HepG2 (cell line): Measurements from ENCODE around the gene FAM222B.
A peak's percentile ranks its signal among the peaks of the same experiment; 100 is the strongest.

Experiments
- ARNT ChIP-seq: fragments of 450-650 bp; IDR thresholded peaks from 2 replicates; pipeline ENCODE4 v1.6.1; 2017
- CEBPB ChIP-seq: IDR thresholded peaks from 2 replicates; pipeline ENCODE4 v1.6.1; 2011; ENCODE audit warnings: low read depth, low read length, improper control_type of control experiment, borderline replicate concordance
- CTCF ChIP-seq: sonication (generic); formaldehyde crosslinking; IDR thresholded peaks from 2 replicates; pipeline ENCODE4 v1.5.0; 2020; ENCODE audit warnings: mild to moderate bottlenecking, missing genetic modification reagents, moderate library complexity
- EZH2 ChIP-seq: conservative IDR thresholded peaks from 2 replicates; pipeline ENCODE4 v1.6.1; 2012; ENCODE audit warnings: mild to moderate bottlenecking, low read depth, low read length, moderate library complexity
- HMGXB4 ChIP-seq, 2 experiments: sonication (generic) in 1 of 2; formaldehyde crosslinking in 1 of 2; IDR thresholded peaks; 2 replicates each; pipeline versions ENCODE4 v1.4.0 to v1.6.1; 2018 to 2020; ENCODE audit warnings: missing genetic modification reagents in 2 of 2, borderline replicate concordance in 1 of 2, low read depth in 1 of 2, mild to moderate bottlenecking in 1 of 2, missing biosample characterization in 1 of 2
- MLX ChIP-seq: IDR thresholded peaks from 2 replicates; pipeline ENCODE4 v1.6.1; 2016
- POLR2A ChIP-seq, 2 experiments: IDR thresholded peaks; 2 replicates each; pipeline ENCODE4 v1.6.1; 2011; ENCODE audit warnings: low read depth in 2 of 2, low read length in 2 of 2, mild to moderate bottlenecking in 1 of 2, moderate library complexity in 1 of 2; ENCODE audit not compliant: insufficient read depth in 1 of 2
- PPARG ChIP-seq: conservative IDR thresholded peaks from 2 replicates; pipeline ENCODE4 v1.6.1; 2016; ENCODE audit warnings: missing biosample characterization, missing genetic modification reagents
- RARA ChIP-seq: IDR thresholded peaks from 2 replicates; pipeline ENCODE4 v1.6.1; 2016; ENCODE audit warnings: missing genetic modification reagents, missing compliant biosample characterization
- SALL2 ChIP-seq: sonication (generic); formaldehyde crosslinking; IDR thresholded peaks from 2 replicates; pipeline ENCODE4 v1.8.1; 2023; ENCODE audit warnings: mild to moderate bottlenecking, missing genetic modification reagents, inconsistent platforms
- TFE3 ChIP-seq: IDR thresholded peaks from 2 replicates; pipeline ENCODE4 v1.6.1; 2016
- ZBTB33 ChIP-seq: sonication (generic); formaldehyde crosslinking; IDR thresholded peaks from 2 replicates; pipeline ENCODE4 v1.4.0; 2020; ENCODE audit warnings: missing genetic modification reagents

GRCh38 chr17:28747801-28748750 is 94.5 kb downstream of the FAM222B start:
- TF ChIP-seq CTCF (CRISPR knock-in tag) (no peak), ARNT (no peak), ZBTB33 (CRISPR knock-in tag) (no peak), HMGXB4 (CRISPR knock-in tag; IDR thresholded peaks at IDR 0.05; ENCODE audit: borderline replicate concordance in 1 of 2, low read depth in 1 of 2) (no peak), POLR2A (IDR thresholded peaks at IDR 0.05; ENCODE audit: insufficient read depth in 1 of 2, low read depth in 2 of 2, low read length in 2 of 2) (peak in 1 of 2 experiments; percentile 1; a peak in 1 of 4 replicates), SALL2 (CRISPR knock-in tag) (no peak), PPARG (CRISPR knock-in tag) (no peak), RARA (no peak), MLX (CRISPR knock-in tag) (no peak), CEBPB (no peak), TFE3 (no peak), EZH2 (no peak)
